Osteoblast (primary cell): Measurements from ENCODE around the gene FBXO47. TPM values are rescaled to one million over a fixed set of nuclear protein-coding genes. Genes with fewer than 3 reads are reported as not detected.
"Not testable (repeated sequence)": the region's sequence is repeated elsewhere in the genome, so short reads cannot be mapped to it uniquely, and the experiment has no call there.

ENCODE experiments used
- DNase-seq: peaks from one replicate; pipeline ENCODE4 v3.0.0; 2011; ENCODE audit warnings: low spot score, mixed read lengths; ENCODE audit not compliant: insufficient read length; ENCODE audit errors: missing footprints
- H2AFZ ChIP-seq: 2 replicates; pipeline ENCODE4 v1.6.0; 2011; ENCODE audit warnings: mild to moderate bottlenecking, low read length
- H3K27ac ChIP-seq: 2 replicates; pipeline ENCODE4 v1.5.1; 2011; ENCODE audit warnings: mild to moderate bottlenecking, low read depth, low read length, moderate library complexity
- H3K27me3 ChIP-seq: 2 replicates; pipeline ENCODE4 v1.6.0; 2012; ENCODE audit warnings: mild to moderate bottlenecking, control low read depth, inconsistent platforms, low read length, moderate library complexity; ENCODE audit not compliant: insufficient read depth
- H3K36me3 ChIP-seq: 2 replicates; pipeline ENCODE4 v1.5.1; 2011; ENCODE audit warnings: mild to moderate bottlenecking, low read length, control low read depth, moderate library complexity; ENCODE audit not compliant: insufficient read depth
- H3K4me1 ChIP-seq: 2 replicates; pipeline ENCODE4 v1.5.1; 2011; ENCODE audit warnings: mild to moderate bottlenecking, low read length, control low read depth, moderate library complexity; ENCODE audit not compliant: insufficient read depth
- H3K4me2 ChIP-seq: 2 replicates; pipeline ENCODE4 v1.6.0; 2011; ENCODE audit warnings: mild to moderate bottlenecking, low read length; ENCODE audit not compliant: insufficient read depth
- H3K4me3 ChIP-seq: fragments of 200-600 bp; sonication (generic); 3 replicates; pipeline ENCODE4 v1.5.1; 2012; ENCODE audit warnings: mild to moderate bottlenecking, low read length, inconsistent platforms; ENCODE audit not compliant: insufficient read depth
- H3K79me2 ChIP-seq: 2 replicates; pipeline ENCODE4 v1.6.0; 2012; ENCODE audit warnings: mild to moderate bottlenecking, low read length, control low read depth, inconsistent platforms; ENCODE audit not compliant: insufficient read depth
- H3K9me3 ChIP-seq: 2 replicates; pipeline ENCODE4 v1.5.1; 2011; ENCODE audit warnings: low read depth, low read length, control low read depth
- H4K20me1 ChIP-seq: 2 replicates; pipeline ENCODE4 v1.6.0; 2012; ENCODE audit warnings: mild to moderate bottlenecking, low read length, control low read depth; ENCODE audit not compliant: insufficient read depth
- total RNA-seq: library from RNA; depleted of rRNA; stranded (reverse); fragments of >200 nt; gene quantifications from 2 replicates; pipeline ENCODE4 v1.2.3, GENCODE V29; 2012
- TF ChIP-seq, protein P1 (sequence below): IDR thresholded peaks from 2 replicates; pipeline ENCODE4 v1.5.1; 2011; ENCODE audit warnings: mild to moderate bottlenecking, low read depth, low read length, moderate library complexity; ENCODE audit errors: extremely low read depth

FBXO47 gene
- total RNA-seq, 1 donor, result not detected

DNA sequence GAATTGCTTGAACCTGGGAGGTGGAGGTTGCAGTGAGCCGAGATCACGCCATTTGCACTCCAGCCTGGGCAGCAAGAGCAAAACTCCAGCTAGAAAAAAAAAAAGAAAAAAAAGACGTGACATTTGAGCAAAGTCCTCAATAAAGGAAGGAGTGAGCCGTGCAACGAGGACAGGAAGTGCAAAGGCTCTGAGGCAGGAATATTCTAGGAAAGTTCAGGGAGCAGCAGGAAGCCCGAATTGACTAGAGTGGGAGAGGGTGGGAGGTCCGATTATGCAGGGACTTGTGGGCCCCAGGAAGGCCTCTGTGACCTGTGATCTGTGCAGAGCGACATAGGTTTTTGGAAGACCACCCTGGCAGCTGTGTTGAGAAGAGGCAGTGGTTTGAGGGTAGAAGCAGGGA, 50.4 kb downstream of the FBXO47 start:
- no peak for DNase-seq
- H3K27me3 ChIP-seq, result no peaks in the 10 kb centered on the region
- H3K4me2 ChIP-seq, result no peak overlapping the region
- H2AFZ ChIP-seq, result no peak overlapping the region
- H3K9me3 ChIP-seq, result no peaks in the 10 kb centered on the region
- TF ChIP-seq, protein P1, sequence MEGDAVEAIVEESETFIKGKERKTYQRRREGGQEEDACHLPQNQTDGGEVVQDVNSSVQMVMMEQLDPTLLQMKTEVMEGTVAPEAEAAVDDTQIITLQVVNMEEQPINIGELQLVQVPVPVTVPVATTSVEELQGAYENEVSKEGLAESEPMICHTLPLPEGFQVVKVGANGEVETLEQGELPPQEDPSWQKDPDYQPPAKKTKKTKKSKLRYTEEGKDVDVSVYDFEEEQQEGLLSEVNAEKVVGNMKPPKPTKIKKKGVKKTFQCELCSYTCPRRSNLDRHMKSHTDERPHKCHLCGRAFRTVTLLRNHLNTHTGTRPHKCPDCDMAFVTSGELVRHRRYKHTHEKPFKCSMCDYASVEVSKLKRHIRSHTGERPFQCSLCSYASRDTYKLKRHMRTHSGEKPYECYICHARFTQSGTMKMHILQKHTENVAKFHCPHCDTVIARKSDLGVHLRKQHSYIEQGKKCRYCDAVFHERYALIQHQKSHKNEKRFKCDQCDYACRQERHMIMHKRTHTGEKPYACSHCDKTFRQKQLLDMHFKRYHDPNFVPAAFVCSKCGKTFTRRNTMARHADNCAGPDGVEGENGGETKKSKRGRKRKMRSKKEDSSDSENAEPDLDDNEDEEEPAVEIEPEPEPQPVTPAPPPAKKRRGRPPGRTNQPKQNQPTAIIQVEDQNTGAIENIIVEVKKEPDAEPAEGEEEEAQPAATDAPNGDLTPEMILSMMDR, result no peak
- no peak overlapping the region for H3K4me3 ChIP-seq
- peaks cover 72% of the 10 kb centered on the region for H4K20me1 ChIP-seq
- peaks cover 45% of the 10 kb centered on the region for H3K79me2 ChIP-seq
- H3K27ac ChIP-seq, result no peak overlapping the region
- peaks cover 8% of the 10 kb centered on the region for H3K4me1 ChIP-seq
- H3K36me3 ChIP-seq, result peaks cover 88% of the 10 kb centered on the region

DNA sequence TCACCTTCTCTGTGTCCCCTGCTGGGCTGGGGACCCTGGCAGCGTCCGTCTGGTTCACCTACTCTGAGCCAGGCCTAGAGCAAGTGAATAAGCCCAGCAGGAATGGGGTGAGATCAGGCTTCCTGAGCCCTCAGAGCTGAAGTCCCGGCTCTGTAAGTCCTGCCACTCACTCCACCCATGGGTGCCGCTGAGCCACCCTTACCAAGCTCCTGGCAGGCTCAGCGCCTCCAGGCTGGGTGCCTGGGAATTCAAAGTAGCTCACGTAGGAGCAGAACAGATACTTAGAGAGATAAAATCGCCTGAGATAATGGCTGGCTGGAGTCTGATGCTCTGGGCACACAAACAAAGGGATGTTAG, 51.6 kb downstream of the FBXO47 start:
- no peaks in the 10 kb centered on the region for H3K9me3 ChIP-seq
- H4K20me1 ChIP-seq, result peaks cover 76% of the 10 kb centered on the region
- TF ChIP-seq, protein P1, result no peak
- H2AFZ ChIP-seq, result no peak overlapping the region
- H3K27me3 ChIP-seq, result no peaks in the 10 kb centered on the region
- H3K4me2 ChIP-seq, result no peak overlapping the region
- peaks cover 5% of the 10 kb centered on the region for H3K4me1 ChIP-seq
- DNase-seq, result no peak
- H3K79me2 ChIP-seq, result peaks cover 57% of the 10 kb centered on the region
- H3K4me3 ChIP-seq, result no peak overlapping the region
- no peak overlapping the region for H3K27ac ChIP-seq
- H3K36me3 ChIP-seq, result peaks cover 90% of the 10 kb centered on the region

DNA sequence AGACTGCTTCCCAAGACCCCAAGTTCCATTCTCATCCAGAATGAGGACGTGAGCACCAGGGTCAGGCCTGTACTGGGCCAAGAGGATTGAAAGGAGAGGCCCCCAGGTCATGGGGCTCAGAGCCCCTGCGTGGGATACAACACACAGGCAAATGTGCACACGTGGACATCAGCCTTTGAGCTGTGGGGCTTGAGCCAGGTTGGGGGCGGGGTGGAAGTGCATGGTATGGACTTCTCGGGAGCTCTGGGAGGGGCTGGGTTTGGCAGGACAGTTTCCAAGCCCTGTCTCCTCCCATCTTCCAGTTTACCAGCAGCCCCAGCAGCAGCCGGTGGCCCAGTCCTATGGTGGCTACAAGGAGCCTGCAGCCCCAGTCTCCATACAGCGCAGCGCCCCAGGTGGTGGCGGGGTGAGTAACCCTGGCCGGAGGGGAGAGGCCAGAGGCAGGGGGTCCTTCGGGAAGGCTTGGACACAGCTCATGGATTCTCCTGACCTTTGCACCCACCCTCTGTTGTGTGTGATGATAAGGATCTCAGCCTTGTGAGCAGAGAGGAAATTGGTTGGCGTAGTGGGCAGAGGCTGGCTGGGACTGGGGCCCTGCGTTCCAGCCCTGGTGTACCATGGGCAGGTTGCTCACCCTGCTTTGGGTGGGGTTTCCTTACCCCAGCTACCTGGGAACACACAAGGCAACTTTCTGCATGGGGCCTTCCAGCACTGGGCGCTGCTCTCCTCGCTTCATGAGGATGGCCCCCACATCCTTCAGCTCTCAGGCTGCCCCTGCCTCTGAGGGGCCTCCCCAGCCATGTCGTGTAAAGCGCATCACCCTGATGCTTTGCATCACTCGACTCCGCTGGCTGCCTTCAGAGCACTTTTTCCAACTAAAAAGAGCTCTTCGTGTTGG, 52.2 kb downstream of the FBXO47 start:
- H3K4me2 ChIP-seq, result no peak overlapping the region
- H3K4me1 ChIP-seq, result peaks cover 5% of the 10 kb centered on the region
- H3K27me3 ChIP-seq, result no peaks in the 10 kb centered on the region
- H3K36me3 ChIP-seq, result peaks cover 90% of the 10 kb centered on the region
- TF ChIP-seq, protein P1, result no peak
- DNase-seq, result no peak
- H3K27ac ChIP-seq, result no peak overlapping the region
- H3K79me2 ChIP-seq, result peaks cover 63% of the 10 kb centered on the region
- no peak overlapping the region for H2AFZ ChIP-seq
- H4K20me1 ChIP-seq, result peaks cover 79% of the 10 kb centered on the region
- no peak overlapping the region for H3K4me3 ChIP-seq
- H3K9me3 ChIP-seq, result no peaks in the 10 kb centered on the region

DNA sequence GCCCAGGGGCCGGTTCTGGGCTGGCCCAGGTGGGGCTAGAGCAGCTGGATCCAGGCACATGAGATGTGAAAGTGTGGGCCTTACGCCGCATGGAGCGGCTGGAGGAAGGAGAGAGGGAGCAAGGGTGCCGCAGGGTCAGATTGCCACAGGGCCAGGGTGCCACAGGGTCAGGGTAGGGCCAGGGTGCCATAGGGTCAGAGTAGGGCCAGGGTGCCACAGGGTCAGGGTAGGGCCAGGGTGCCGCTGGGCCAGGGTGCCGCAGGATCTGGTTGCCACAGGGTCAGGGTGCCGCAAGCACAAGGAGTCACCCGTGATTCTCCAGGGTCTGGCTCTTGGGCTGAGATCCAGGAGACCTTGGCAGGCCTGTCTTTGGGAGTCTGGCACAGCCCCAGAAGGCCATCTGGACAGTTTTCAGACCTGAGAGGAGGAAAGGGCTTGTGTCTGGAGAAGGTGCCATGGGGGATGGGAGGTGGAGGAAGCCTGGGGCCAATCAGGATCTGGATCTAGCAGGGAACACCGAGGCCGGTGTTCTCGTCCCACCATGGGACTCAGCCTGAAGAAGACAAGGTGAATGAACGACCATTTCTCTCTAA, 54.9 kb downstream of the FBXO47 start:
- Histone ChIP-seq H3K27ac (no peak overlapping the region), H4K20me1 (peaks cover 82% of the 10 kb centered on the region), H3K4me1 (peaks cover 5% of the 10 kb centered on the region), H3K27me3 (no peaks in the 10 kb centered on the region), H3K36me3 (peaks cover 87% of the 10 kb centered on the region), H3K9me3 (no peaks in the 10 kb centered on the region), H3K4me3 (no peak overlapping the region), H2AFZ (no peak overlapping the region), H3K4me2 (no peak overlapping the region), H3K79me2 (peaks cover 89% of the 10 kb centered on the region)
- TF ChIP-seq, protein P1, result no peak
- DNase-seq, result peak; percentile 65

DNA sequence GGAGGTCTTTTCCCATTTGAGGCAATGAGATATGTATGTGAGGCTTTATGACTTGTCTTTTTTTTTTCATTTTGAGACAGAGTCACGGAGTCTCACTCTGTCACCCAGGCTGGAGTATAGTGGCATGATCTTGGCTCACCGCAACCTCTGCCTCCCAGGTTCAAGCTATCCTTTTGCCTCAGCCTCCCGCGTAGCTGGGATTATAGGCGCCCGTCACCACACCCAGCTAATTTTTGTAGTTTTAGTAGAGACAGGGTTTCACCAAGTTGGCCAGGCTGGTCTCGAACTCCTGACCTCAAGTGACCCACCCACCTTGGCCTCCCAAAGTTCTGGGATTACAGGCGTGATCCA, 55.5 kb downstream of the FBXO47 start:
- not testable (repeated sequence) for DNase-seq, H3K4me1 ChIP-seq, H3K27ac ChIP-seq, H3K27me3 ChIP-seq, H2AFZ ChIP-seq, H3K4me3 ChIP-seq, H3K4me2 ChIP-seq, H3K9me3 ChIP-seq
- H3K36me3 ChIP-seq, result peaks cover 87% of the 10 kb centered on the region
- peaks cover 82% of the 10 kb centered on the region for H4K20me1 ChIP-seq
- H3K79me2 ChIP-seq, result peaks cover 91% of the 10 kb centered on the region
